ENCODE measurements around the gene FOSL2. TPM values are rescaled to one million over a fixed set of nuclear protein-coding genes. Genes with fewer than 3 reads are reported as not detected.

FOSL2 gene
- polyA plus RNA-seq, 1 of the 3 experiments (the other 2 are of a cell fraction): 41.7 TPM

- TF ChIP-seq, protein P1, sequence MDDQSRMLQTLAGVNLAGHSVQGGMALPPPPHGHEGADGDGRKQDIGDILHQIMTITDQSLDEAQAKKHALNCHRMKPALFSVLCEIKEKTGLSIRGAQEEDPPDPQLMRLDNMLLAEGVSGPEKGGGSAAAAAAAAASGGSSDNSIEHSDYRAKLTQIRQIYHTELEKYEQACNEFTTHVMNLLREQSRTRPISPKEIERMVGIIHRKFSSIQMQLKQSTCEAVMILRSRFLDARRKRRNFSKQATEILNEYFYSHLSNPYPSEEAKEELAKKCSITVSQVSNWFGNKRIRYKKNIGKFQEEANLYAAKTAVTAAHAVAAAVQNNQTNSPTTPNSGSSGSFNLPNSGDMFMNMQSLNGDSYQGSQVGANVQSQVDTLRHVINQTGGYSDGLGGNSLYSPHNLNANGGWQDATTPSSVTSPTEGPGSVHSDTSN (IDR thresholded peaks at IDR 0.05): no peak
- TF ChIP-seq TAF1 (IDR thresholded peaks at IDR 0.05; ENCODE audit: borderline replicate concordance, low read depth, low read length) (no peak), SIN3A (IDR thresholded peaks at IDR 0.05; ENCODE audit: borderline replicate concordance, low read depth, low read length) (no peak)
Observed at GRCh38 chr2:28423856-28424605, 31.4 kb downstream of the FOSL2 start (continued).

GRCh38 chr2:28424799-28425463 is 32.3 kb downstream of the FOSL2 start:
- no peak overlapping the region for H3K27ac ChIP-seq (ENCODE audit: low read depth in 2 of 2, low read length in 1 of 2)
- TF ChIP-seq, protein P2, sequence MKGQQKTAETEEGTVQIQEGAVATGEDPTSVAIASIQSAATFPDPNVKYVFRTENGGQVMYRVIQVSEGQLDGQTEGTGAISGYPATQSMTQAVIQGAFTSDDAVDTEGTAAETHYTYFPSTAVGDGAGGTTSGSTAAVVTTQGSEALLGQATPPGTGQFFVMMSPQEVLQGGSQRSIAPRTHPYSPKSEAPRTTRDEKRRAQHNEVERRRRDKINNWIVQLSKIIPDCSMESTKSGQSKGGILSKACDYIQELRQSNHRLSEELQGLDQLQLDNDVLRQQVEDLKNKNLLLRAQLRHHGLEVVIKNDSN (IDR thresholded peaks at IDR 0.05; ENCODE audit: borderline replicate concordance, low read depth): no peak
- TF ChIP-seq YY1 (IDR thresholded peaks at IDR 0.05; ENCODE audit: low read depth) (no peak), NRF1 (IDR thresholded peaks at IDR 0.05; ENCODE audit: low read depth, low read length) (no peak), ELF1 (IDR thresholded peaks at IDR 0.05) (no peak), CHD2 (IDR thresholded peaks at IDR 0.05; ENCODE audit: low read length, partially characterized antibody) (no peak), RAD21 (IDR thresholded peaks at IDR 0.05; ENCODE audit: low read length) (no peak), TAF1 (IDR thresholded peaks at IDR 0.05; ENCODE audit: borderline replicate concordance, low read depth, low read length) (no peak), FOXJ3 (CRISPR knock-in tag; IDR thresholded peaks at IDR 0.05) (no peak), MXI1 (IDR thresholded peaks at IDR 0.05; ENCODE audit: low read depth, low read length) (no peak), RCOR1 (IDR thresholded peaks at IDR 0.05; ENCODE audit: low read length) (no peak), SMC3 (IDR thresholded peaks at IDR 0.05; ENCODE audit: low read depth, low read length) (no peak)
- 95% methylated on average over 2 of the region's 2 CpGs for WGBS (ENCODE audit: low lambda C conversion rate)
- DNase-seq: no peak
- no peaks in the 10 kb centered on the region for H3K36me3 ChIP-seq (replicated peaks in 1 of 2; ENCODE audit: control insufficient read depth in 1 of 2, insufficient read depth in 2 of 2, low read length in 1 of 2)
- ChIA-PET POLR2A (no interaction called here), CTCF (interaction anchor here (0.9 to 1.9 kb wide), 3 partner anchors 28 to 721 kb away, joined by 3 to 5 read pairs (median 3); no protein-coding TSS in a partner anchor)
- H2AFZ ChIP-seq (ENCODE audit: low read depth): peak overlapping the region; percentile 66; the same call in 1 of the 2 replicates
- peaks cover 18% of the 10 kb centered on the region for H3F3A ChIP-seq (replicated peaks; ENCODE audit: insufficient read depth)
- no peak overlapping the region for H3K4me2 ChIP-seq
- no peaks in the 10 kb centered on the region for H3K27me3 ChIP-seq (ENCODE audit: insufficient read depth)
- no peaks in the 10 kb centered on the region for H3K79me2 ChIP-seq (ENCODE audit: insufficient read depth)
- no peaks in the 10 kb centered on the region for H3K9me3 ChIP-seq
- no peaks in the 10 kb centered on the region for H4K20me1 ChIP-seq (ENCODE audit: insufficient read depth)
- H3K4me3 ChIP-seq (ENCODE audit: low read depth in 2 of 2, low read length in 1 of 2): no peak overlapping the region
- H3K9me2 ChIP-seq: no peaks in the 10 kb centered on the region
- H3K4me1 ChIP-seq (ENCODE audit: control insufficient read depth in 1 of 2, insufficient read depth in 2 of 2, low read depth in 1 of 2, low read length in 1 of 2): peaks cover 6 to 10% of the 10 kb centered on the region in 2 experiments; a peak in 3 of 4 replicates
- no peak overlapping the region for H3K9ac ChIP-seq
